Measurements from ENCODE around the gene OVOL3.
A peak's percentile ranks its signal among the peaks of the same experiment; 100 is the strongest.
"Not testable (repeated sequence)": the region's sequence is repeated elsewhere in the genome, so short reads cannot be mapped to it uniquely, and the experiment has no call there.

OVOL3 gene

DNA sequence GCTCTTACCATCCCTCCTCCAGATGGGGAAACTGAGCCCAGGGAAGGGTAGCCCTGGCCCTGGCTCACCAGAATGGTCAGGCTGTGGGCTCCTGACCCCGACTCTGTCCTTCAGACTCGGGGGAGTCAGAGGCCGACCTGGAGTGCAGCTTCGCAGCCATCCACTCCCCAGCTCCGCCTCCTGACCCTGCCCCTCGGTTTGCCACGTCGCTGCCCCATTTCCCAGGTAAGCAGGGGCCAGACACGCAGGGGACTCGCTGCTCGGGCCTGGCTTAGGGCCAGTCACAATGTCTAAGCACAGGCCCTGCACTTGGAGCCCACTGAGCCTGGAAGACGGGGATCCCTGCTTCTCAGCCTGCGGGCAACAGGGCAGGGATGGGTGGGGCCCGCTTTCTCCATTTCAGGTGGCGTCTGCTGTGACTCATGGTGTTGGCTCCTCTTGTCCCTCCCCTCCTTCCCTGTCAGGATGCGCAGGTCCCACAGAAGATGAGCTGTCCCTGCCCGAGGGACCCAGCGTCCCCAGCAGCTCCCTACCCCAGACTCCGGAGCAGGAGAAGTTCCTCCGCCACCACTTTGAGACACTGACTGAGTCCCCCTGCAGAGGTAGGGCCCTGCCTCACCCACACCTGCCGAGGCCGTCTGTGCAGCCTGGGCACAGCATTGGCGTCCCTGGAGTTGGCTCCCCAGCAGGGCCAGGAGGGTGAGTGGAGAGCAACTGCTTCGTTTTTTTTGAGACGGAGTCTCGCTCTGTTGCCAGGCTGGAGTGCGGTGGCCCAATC lies 9.2 kb upstream of the OVOL3 start:
- no peak for FAIRE-seq

GRCh38 chr19:36103040-36103626 lies 7.8 kb upstream of the OVOL3 start:
- no peak for FAIRE-seq

DNA sequence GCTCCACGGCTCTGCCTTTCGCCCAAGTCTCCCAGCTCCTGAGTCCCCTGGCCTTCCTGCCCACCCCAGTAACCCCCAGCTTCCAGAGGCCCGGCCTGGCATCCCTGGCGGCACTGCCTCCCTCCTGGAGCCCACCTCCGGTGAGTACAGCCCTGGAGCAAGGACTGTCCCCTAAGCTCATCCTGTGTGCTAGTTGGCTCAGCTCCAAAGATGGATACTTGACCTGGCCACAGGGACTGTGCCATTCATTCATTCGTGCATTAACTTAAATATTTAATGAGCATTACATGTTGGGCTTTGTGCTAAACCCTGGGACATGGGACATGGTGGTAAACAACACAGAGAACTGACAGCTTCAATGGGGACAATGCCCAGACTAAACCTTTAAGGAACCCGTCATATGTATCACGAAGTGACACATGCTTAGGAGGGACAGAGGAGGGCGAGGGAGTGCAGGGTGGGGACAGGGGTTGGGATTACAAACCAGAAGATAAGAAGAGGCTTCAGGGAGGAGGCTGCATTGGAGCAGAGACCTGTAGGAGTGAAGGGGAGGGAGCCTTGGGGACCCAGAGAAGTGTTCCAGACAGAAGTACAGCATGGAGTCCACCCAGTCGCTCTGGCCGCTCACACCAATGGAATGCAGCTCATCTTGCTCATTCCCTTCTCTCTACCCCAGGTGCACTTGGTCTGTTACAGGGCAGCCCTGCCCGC lies 6.9 kb upstream of the OVOL3 start:
- no peak for FAIRE-seq

DNA sequence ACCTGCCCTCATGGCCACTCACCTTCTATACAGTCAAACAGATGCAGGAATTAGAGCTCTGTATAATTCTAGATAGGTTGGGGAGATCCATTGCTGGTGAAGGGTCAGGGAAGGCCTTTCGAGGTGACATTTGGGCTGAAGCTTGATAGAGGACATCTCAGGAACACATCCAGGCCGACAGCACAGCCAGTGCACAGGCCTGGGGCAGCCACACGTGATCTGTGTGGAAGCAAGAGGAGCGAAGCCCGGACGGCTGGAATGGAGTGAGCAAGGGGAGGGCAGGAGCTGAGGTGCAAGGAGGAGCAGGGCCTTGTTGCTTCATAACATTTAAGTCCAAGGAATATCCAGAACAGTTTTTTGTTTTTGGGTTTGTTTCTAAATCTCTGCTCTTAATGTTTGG lies 4.5 kb upstream of the OVOL3 start:
- no peak for FAIRE-seq

DNA sequence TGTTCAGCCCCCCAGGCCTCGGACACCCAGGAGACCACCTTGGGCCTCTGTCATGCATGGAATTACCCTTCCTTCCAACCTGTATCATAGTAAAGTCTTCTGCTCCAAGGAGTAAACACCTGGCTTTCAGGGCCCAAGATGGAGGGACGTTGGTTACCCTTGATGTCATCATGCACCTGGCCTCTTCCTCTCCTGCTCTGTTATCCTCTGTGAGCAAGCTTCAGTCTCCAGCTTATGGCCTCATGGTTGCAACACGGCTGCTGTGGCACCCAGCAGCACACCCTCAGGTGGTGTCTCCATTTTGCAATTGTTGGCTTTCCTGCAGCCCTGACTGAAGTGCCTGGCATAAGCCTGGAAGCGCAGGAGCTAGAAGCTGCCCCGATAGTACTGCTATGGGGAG lies 4.0 kb upstream of the OVOL3 start:
- FAIRE-seq = no peak

DNA sequence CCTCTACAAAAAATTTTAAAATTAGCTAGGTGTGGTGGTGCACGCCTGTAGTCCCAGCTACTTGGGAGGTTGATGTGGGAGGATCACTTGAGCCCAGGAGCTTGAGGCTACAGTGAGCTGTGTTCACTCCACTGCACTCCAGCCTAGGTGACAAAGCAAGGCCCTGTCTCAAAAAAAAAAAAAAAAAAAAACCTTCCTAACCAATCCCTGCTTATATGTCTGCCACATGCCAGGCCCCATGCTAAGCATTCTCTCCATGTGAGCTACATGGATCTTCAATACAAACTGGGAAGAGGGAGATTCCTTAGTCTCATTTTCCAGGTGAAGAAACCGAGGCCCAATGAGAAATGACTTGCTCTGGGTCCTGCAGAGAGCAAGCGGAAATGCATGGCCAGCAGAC lies 2.3 kb upstream of the OVOL3 start:
- no peak for FAIRE-seq

GRCh38 chr19:36111200-36111539 lies 227 bp downstream of the OVOL3 start:
- no peak for FAIRE-seq

- FAIRE-seq = no peak
These were observed 1.7 kb downstream of the OVOL3 start for GRCh38 chr19:36112678-36113077.

- no peak for FAIRE-seq
These were observed 2.5 kb downstream of the OVOL3 start for GRCh38 chr19:36113425-36113824.

GRCh38 chr19:36113894-36114720 lies 3.2 kb downstream of the OVOL3 start:
- FAIRE-seq = no peak

DNA sequence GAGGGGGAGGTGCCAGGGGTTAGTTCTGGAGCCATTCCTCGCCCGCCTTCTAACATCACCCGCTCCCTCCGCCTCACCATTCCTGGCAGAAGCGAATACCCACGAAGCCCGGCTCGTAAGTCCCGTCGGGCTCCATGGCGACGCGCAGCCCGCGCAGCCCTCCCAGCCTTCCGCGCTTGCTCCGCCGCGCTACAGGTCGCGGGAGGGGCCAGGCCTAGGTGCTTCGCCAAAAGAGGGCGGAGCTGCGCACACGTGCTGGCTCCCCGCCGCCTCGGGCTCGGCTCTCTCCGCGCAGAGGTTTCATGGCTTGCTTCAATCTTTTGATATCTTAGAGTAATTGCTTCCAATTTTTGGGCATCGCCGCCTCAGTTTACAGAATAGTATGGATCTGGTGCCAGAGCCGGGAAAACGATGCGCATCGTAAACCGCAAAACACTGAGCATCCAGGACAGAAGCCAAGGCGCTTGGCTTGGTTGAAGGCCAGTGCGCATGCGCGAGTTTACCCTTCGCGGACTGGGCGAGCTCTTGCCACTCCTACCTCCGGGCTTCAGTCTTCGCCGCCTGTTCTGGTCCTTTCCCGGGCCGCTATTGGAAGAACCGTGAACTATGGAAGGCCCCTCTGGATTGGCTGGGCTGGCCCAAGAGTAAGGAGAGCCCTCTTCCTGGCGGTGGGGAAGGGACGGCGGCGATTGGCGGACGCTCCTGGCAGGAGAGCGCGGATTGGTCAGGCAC lies 3.9 kb downstream of the OVOL3 start, which contains the start of gene POLR2I:
TSS of gene POLR2I (minus strand) at position 155 of the 732 bp plus-strand sequence. CDS start at position 136, 19 bp downstream.
- peak; percentile 99 for FAIRE-seq

GRCh38 chr19:36115453-36116343 lies 4.8 kb downstream of the OVOL3 start, which contains the start of gene TBCB:
TSS of gene TBCB (plus strand) at chr19:36115468. CDS start at chr19:36115561, 93 bp downstream.
- FAIRE-seq = no peak

DNA sequence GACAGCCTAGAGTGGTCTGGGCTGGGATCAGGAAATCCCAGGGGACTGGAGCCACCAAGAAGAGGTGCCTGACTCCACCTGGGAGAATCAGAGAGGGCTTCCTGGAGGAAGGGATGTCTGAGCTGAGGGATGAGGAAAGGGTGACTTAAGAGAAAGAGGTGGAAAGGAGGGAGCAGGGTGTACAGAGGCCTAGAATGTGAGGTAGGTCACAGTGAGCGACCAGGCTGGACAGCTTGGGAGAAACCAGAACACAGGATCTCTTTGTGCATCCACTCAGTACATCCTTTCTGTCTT lies 5.3 kb downstream of the OVOL3 start:
- no peak for FAIRE-seq

DNA sequence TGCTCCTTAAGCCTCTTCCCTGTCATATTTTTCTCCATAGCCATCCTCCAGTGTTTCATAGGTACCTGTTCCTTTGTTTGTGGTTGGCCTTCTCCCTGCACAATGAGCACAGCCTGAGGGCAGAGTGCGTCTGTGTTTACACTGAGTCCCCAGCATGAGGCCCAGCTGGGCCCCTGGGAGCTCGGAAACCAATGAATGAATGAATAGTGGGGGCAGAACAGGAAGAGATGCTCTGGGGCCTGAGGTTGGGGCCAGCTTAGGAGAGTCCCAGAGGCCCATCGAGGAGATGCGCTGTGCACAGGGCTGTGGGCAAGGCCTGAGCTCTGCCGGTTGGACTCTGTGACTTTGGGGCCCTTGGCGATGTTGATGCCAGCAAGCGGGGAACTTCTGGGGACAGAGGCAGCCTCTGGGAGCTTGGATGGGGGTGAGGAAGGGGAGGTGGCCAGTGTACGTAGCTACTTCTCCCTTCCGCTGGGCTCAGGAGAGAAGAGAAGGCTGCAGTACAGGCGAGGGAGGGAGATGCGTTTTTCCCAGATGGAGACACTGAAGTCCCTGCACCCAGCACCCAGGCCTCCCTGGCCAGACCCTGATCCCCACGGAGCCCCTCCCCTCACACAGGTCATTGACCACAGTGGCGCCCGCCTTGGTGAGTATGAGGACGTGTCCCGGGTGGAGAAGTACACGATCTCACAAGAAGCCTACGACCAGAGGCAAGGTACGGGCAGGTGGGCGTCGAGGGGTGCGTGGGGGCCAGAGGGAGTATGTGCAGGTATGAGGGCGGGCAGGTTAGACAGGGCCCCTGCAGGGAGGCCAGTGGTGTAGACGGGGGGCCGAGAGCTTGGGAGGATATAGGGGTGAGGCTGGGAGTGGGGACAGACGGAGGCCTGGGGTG lies 9.4 kb downstream of the OVOL3 start:
- FAIRE-seq = no peak

DNA sequence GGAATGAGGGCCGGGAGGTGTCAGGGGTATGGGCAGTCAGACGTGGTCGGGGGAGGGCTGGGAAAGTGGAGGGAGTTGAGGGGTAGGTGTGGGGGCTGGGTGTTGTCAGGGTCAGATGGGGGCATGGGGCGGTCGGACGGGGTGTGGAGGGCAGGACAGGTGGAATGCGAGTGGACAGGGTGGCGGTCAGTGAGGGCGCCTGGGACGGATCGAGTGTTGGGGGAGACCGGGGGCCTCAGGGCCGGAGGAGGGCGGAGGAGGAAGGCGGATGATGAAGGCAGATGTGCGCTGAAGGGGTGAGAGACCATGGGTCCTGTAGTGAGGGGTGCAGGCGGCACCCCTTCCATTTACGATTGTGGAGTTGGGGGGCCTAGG lies 10.0 kb downstream of the OVOL3 start:
- FAIRE-seq = no peak

- no peak for FAIRE-seq
These were observed 10.7 kb downstream of the OVOL3 start for GRCh38 chr19:36121486-36122124.

DNA sequence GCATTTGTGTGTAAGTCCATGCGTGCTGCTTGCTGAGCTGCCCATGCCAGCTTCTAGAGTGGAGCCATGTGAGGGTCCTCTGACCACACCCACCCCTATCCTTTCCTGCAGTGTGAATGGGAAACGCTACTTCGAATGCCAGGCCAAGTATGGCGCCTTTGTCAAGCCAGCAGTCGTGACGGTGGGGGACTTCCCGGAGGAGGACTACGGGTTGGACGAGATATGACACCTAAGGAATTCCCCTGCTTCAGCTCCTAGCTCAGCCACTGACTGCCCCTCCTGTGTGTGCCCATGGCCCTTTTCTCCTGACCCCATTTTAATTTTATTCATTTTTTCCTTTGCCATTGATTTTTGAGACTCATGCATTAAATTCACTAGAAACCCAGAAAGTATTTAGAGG lies 14.6 kb downstream of the OVOL3 start:
- FAIRE-seq = no peak

GRCh38 chr19:36128392-36128736 lies 17.4 kb downstream of the OVOL3 start:
- no peak for FAIRE-seq

DNA sequence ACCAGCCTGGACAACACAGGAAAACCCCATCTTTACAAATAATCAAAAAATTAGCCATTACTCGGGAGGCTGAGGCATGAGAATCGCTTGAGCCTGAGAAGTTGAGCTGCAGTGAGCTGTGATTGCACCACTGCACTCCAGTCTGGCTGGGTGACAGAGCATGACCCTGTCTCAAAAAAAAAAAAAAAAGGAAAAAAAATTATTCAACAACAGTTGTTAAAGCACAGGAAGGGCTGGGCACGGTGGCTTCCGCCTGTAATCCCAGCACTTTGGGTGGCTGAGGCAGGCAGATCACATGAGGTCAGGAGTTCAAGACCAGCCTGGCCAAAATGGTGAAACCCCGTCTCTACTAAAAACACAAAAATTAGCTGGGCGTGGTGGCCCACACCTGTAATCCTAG lies 20.3 kb downstream of the OVOL3 start:
- FAIRE-seq = not testable (repeated sequence)

DNA sequence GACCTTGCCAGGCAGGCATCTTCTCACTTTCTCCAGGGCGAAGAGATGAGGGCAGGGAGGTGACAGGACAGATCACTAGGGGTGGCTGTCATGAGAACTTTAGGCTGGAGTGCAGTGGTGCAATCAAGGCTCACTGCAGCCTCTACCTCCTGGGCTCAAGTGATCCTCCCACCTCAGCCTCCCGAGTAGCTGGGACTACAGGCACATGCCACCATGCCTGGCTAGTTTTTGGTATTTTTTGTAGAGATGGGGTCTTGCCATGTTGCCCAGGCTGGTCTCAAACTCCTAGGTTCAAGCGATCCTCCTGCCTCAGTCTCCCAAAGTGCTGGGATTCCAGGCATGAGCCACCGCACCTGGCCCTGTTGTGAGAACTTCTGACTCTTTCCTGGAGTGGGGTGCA lies 23.9 kb downstream of the OVOL3 start:
- FAIRE-seq = not testable (repeated sequence)

Data from G401.6 (cell line).